Panc1 (cell line): ENCODE data around the gene EPB41L4B.

Experiments used
- POLR2AphosphoS5 ChIP-seq: IDR thresholded peaks from 2 replicates; pipeline ENCODE4 v1.6.1; 2012; ENCODE audit warnings: mild to moderate bottlenecking, low read depth, low read length, moderate library complexity
- TF ChIP-seq, protein P1 (sequence below): fragments of 450-650 bp; IDR thresholded peaks from 2 replicates; pipeline ENCODE4 v1.5.1; 2017; ENCODE audit warnings: mild to moderate bottlenecking

DNA sequence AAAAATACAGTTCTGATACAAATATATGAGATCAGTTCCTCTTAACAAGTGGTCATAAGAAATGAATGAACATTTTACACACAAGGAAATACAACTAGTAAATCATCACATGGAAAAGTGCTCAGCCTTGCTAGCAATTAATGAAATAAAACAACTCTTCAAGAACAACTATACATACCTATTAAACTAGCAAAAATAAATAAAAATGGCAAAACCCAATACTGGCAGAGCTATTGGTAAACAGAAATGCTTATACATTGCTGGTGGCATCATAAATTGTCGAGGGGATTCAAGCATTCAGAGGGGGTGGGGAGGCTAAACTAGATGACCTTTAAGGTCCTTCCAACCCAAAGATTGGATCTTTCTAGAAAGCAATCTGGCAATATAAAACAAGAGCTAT, 147.9 kb downstream of the EPB41L4B start:
- TF ChIP-seq, protein P1, sequence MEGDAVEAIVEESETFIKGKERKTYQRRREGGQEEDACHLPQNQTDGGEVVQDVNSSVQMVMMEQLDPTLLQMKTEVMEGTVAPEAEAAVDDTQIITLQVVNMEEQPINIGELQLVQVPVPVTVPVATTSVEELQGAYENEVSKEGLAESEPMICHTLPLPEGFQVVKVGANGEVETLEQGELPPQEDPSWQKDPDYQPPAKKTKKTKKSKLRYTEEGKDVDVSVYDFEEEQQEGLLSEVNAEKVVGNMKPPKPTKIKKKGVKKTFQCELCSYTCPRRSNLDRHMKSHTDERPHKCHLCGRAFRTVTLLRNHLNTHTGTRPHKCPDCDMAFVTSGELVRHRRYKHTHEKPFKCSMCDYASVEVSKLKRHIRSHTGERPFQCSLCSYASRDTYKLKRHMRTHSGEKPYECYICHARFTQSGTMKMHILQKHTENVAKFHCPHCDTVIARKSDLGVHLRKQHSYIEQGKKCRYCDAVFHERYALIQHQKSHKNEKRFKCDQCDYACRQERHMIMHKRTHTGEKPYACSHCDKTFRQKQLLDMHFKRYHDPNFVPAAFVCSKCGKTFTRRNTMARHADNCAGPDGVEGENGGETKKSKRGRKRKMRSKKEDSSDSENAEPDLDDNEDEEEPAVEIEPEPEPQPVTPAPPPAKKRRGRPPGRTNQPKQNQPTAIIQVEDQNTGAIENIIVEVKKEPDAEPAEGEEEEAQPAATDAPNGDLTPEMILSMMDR, result no peak
- no peak for TF ChIP-seq POLR2AphosphoS5
